MM.1S (cell line): ENCODE measurements around the gene MAP3K8.

Source experiments
- DNase-seq: peaks from one replicate; pipeline ENCODE4 v3.0.0-alpha.2; 2015
- H2AFZ ChIP-seq: fragments of 300-600 bp; sonication (generic); 2 replicates; pipeline ENCODE4 v1.6.0; 2016; ENCODE audit warnings: antibody characterized with exemption, low read length
- H3F3A ChIP-seq: fragments of 300-600 bp; sonication (generic); 2 replicates; pipeline ENCODE4 v1.6.1; 2016; ENCODE audit warnings: mild to moderate bottlenecking, antibody characterized with exemption, low read length, moderate library complexity, mixed read lengths; ENCODE audit not compliant: insufficient read depth
- H3K27ac ChIP-seq: fragments of 300-600 bp; sonication (generic); 2 replicates; pipeline ENCODE4 v1.5.1; 2016; ENCODE audit warnings: mild to moderate bottlenecking, low read length
- H3K27me3 ChIP-seq: fragments of 300-600 bp; sonication (generic); replicated peaks from 2 replicates; pipeline ENCODE4 v1.6.0; 2016; ENCODE audit warnings: low read length; ENCODE audit not compliant: insufficient read depth
- H3K36me3 ChIP-seq: fragments of 300-600 bp; sonication (generic); replicated peaks from 2 replicates; pipeline ENCODE4 v1.6.1; 2016; ENCODE audit warnings: mild to moderate bottlenecking, low read length, mixed read lengths; ENCODE audit not compliant: insufficient read depth
- H3K4me1 ChIP-seq: fragments of 300-600 bp; sonication (generic); 2 replicates; pipeline ENCODE4 v1.6.1; 2016; ENCODE audit warnings: low read length, mixed read lengths
- H3K4me2 ChIP-seq: fragments of 300-600 bp; sonication (generic); 2 replicates; pipeline ENCODE4 v1.6.0; 2016; ENCODE audit warnings: low read depth, low read length
- H3K4me3 ChIP-seq: fragments of 300-600 bp; sonication (generic); 2 replicates; pipeline ENCODE4 v1.5.1; 2016; ENCODE audit warnings: low read length, mixed read lengths
- H3K79me2 ChIP-seq: fragments of 300-600 bp; sonication (generic); 2 replicates; pipeline ENCODE4 v1.6.1; 2016; ENCODE audit warnings: mixed run types, low read length, mixed read lengths
- H3K9ac ChIP-seq: fragments of 300-600 bp; sonication (generic); 2 replicates; pipeline ENCODE4 v1.6.1; 2016; ENCODE audit warnings: low read length, mixed read lengths
- H3K9me2 ChIP-seq: fragments of 300-600 bp; sonication (generic); replicated peaks from 2 replicates; pipeline ENCODE4 v1.6.1; 2016; ENCODE audit warnings: mild to moderate bottlenecking, low read length, mixed read lengths; ENCODE audit not compliant: insufficient read depth
- H3K9me3 ChIP-seq: fragments of 300-600 bp; sonication (generic); replicated peaks from 2 replicates; pipeline ENCODE4 v1.6.1; 2016; ENCODE audit warnings: mild to moderate bottlenecking, low read length, mixed read lengths; ENCODE audit not compliant: insufficient read depth
- H4K20me1 ChIP-seq: fragments of 300-600 bp; sonication (generic); 2 replicates; pipeline ENCODE4 v1.6.1; 2016; ENCODE audit warnings: mild to moderate bottlenecking, low read length, moderate library complexity, mixed read lengths; ENCODE audit not compliant: insufficient read depth
- CTCF ChIP-seq: fragments of 300-600 bp; sonication (generic); IDR thresholded peaks from 2 replicates; pipeline ENCODE4 v1.5.1; 2016; ENCODE audit warnings: antibody characterized with exemption, low read length, mixed read lengths
- EZH2 ChIP-seq: fragments of 300-600 bp; sonication (generic); optimal IDR thresholded peaks from 2 replicates; pipeline ENCODE3; 2017; ENCODE audit warnings: low read depth, mild to moderate bottlenecking, antibody characterized with exemption, low read length, mixed read lengths
- EZH2phosphoT487 ChIP-seq: fragments of 300-600 bp; sonication (generic); IDR thresholded peaks from 2 replicates; pipeline ENCODE4 v1.6.1; 2018; ENCODE audit warnings: antibody characterized with exemption, low read length

Gene MAP3K8

GRCh38 chr10:30415593-30415992 is 18.4 kb upstream of the MAP3K8 start:
- no peak for TF ChIP-seq EZH2phosphoT487
- no peak for TF ChIP-seq CTCF
- no peak for TF ChIP-seq EZH2
- Histone ChIP-seq H3K79me2 (no peaks in the 10 kb centered on the region), H3K27ac (no peak overlapping the region), H3K9me3 (no peaks in the 10 kb centered on the region), H3K4me1 (peaks cover 5% of the 10 kb centered on the region), H3F3A (peaks cover 12% of the 10 kb centered on the region), H4K20me1 (no peaks in the 10 kb centered on the region), H3K4me2 (no peak overlapping the region), H3K9me2 (no peaks in the 10 kb centered on the region), H2AFZ (no peak overlapping the region), H3K9ac (no peak overlapping the region), H3K4me3 (no peak overlapping the region), H3K27me3 (no peaks in the 10 kb centered on the region), H3K36me3 (no peaks in the 10 kb centered on the region)
- DNase-seq: no peak

- Histone ChIP-seq H3K79me2 (no peaks in the 10 kb centered on the region), H3K9ac (no peak overlapping the region), H3F3A (peaks cover 12% of the 10 kb centered on the region), H3K9me2 (no peaks in the 10 kb centered on the region), H3K27me3 (no peaks in the 10 kb centered on the region), H3K27ac (no peak overlapping the region), H4K20me1 (no peaks in the 10 kb centered on the region), H3K9me3 (no peaks in the 10 kb centered on the region), H3K4me2 (no peak overlapping the region), H2AFZ (no peak overlapping the region), H3K4me3 (no peak overlapping the region), H3K36me3 (no peaks in the 10 kb centered on the region), H3K4me1 (peaks cover 5% of the 10 kb centered on the region)
- DNase-seq: no peak
- no peak for TF ChIP-seq EZH2phosphoT487
- no peak for TF ChIP-seq CTCF
- TF ChIP-seq EZH2: no peak
These were observed 16.7 kb upstream of the MAP3K8 start for GRCh38 chr10:30417301-30417700.

GRCh38 chr10:30420266-30420665 is 13.7 kb upstream of the MAP3K8 start:
- no peak overlapping the region for H3K4me2 ChIP-seq
- no peaks in the 10 kb centered on the region for H3K36me3 ChIP-seq
- no peaks in the 10 kb centered on the region for H3K27me3 ChIP-seq
- H3K4me3 ChIP-seq: no peak overlapping the region
- no peaks in the 10 kb centered on the region for H3K9me3 ChIP-seq
- peaks cover 12% of the 10 kb centered on the region for H3F3A ChIP-seq
- H3K9ac ChIP-seq: no peak overlapping the region
- H3K79me2 ChIP-seq: no peaks in the 10 kb centered on the region
- TF ChIP-seq EZH2 (no peak), CTCF (no peak), EZH2phosphoT487 (no peak)
- H3K9me2 ChIP-seq: no peaks in the 10 kb centered on the region
- no peak overlapping the region for H3K27ac ChIP-seq
- no peaks in the 10 kb centered on the region for H4K20me1 ChIP-seq
- DNase-seq: no peak
- H3K4me1 ChIP-seq: peaks cover 5% of the 10 kb centered on the region
- H2AFZ ChIP-seq: no peak overlapping the region
